ENCODE measurements around the gene RUFY4.
"Not testable (repeated sequence)": the region's sequence is repeated elsewhere in the genome, so short reads cannot be mapped to it uniquely, and the experiment has no call there.

Gene RUFY4

GRCh38 chr2:218031771-218032257 lies 37.2 kb upstream of the RUFY4 start:
- no peak overlapping the region for H3K27ac ChIP-seq (ENCODE audit: low read depth, low read length)
- no peaks in the 10 kb centered on the region for H3K9me3 ChIP-seq (ENCODE audit: control insufficient read depth in 1 of 2, low read length in 2 of 2)
- no peaks in the 10 kb centered on the region for H3K4me1 ChIP-seq (ENCODE audit: control insufficient read depth in 1 of 2, insufficient read depth in 2 of 2, low read length in 2 of 2)
- H3K27me3 ChIP-seq (ENCODE audit: control insufficient read depth in 1 of 2, insufficient read depth in 2 of 2, low read length in 2 of 2) = peaks cover 0 to 3% of the 10 kb centered on the region in 2 donors
- H3K9ac ChIP-seq (ENCODE audit: low read depth in 1 of 2, low read length in 2 of 2) = no peak overlapping the region
- H3K36me3 ChIP-seq (ENCODE audit: control insufficient read depth in 1 of 2, insufficient read depth in 2 of 2, low read length in 2 of 2) = no peaks in the 10 kb centered on the region
- H3K4me3 ChIP-seq (ENCODE audit: low read depth in 1 of 2, low read length in 2 of 2) = no peak overlapping the region

- Histone ChIP-seq H3K27me3 (ENCODE audit: control insufficient read depth in 1 of 2, insufficient read depth in 2 of 2, low read length in 2 of 2) (peaks cover 0 to 3% of the 10 kb centered on the region in 2 donors), H3K27ac (ENCODE audit: low read depth, low read length) (no peak overlapping the region), H3K4me3 (ENCODE audit: low read depth in 1 of 2, low read length in 2 of 2) (no peak overlapping the region), H3K9ac (ENCODE audit: low read depth in 1 of 2, low read length in 2 of 2) (no peak overlapping the region), H3K36me3 (ENCODE audit: control insufficient read depth in 1 of 2, insufficient read depth in 2 of 2, low read length in 2 of 2) (no peaks in the 10 kb centered on the region), H3K4me1 (ENCODE audit: control insufficient read depth in 1 of 2, insufficient read depth in 2 of 2, low read length in 2 of 2) (no peaks in the 10 kb centered on the region), H3K9me3 (ENCODE audit: control insufficient read depth in 1 of 2, low read length in 2 of 2) (no peaks in the 10 kb centered on the region)
Measured at GRCh38 chr2:218032336-218033171, 36.5 kb upstream of the RUFY4 start.

GRCh38 chr2:218033208-218033589 lies 35.9 kb upstream of the RUFY4 start:
- no peaks in the 10 kb centered on the region for H3K4me1 ChIP-seq (ENCODE audit: control insufficient read depth in 1 of 2, insufficient read depth in 2 of 2, low read length in 2 of 2)
- H3K4me3 ChIP-seq (ENCODE audit: low read depth in 1 of 2, low read length in 2 of 2) = no peak overlapping the region
- no peaks in the 10 kb centered on the region for H3K9me3 ChIP-seq (ENCODE audit: control insufficient read depth in 1 of 2, low read length in 2 of 2)
- no peak overlapping the region for H3K27ac ChIP-seq (ENCODE audit: low read depth, low read length)
- no peaks in the 10 kb centered on the region for H3K36me3 ChIP-seq (ENCODE audit: control insufficient read depth in 1 of 2, insufficient read depth in 2 of 2, low read length in 2 of 2)
- H3K9ac ChIP-seq (ENCODE audit: low read depth in 1 of 2, low read length in 2 of 2) = no peak overlapping the region
- peaks cover 0 to 3% of the 10 kb centered on the region in 2 donors for H3K27me3 ChIP-seq (ENCODE audit: control insufficient read depth in 1 of 2, insufficient read depth in 2 of 2, low read length in 2 of 2)

- H3K36me3 ChIP-seq (ENCODE audit: control insufficient read depth in 1 of 2, insufficient read depth in 2 of 2, low read length in 2 of 2) = no peaks in the 10 kb centered on the region
- no peaks in the 10 kb centered on the region for H3K4me1 ChIP-seq (ENCODE audit: control insufficient read depth in 1 of 2, insufficient read depth in 2 of 2, low read length in 2 of 2)
- H3K27ac ChIP-seq (ENCODE audit: low read depth, low read length) = no peak overlapping the region
- H3K4me3 ChIP-seq (ENCODE audit: low read depth in 1 of 2, low read length in 2 of 2) = peak overlapping the region in 1 of 2 donors; percentile 19
- peaks cover 0 to 3% of the 10 kb centered on the region in 2 donors for H3K27me3 ChIP-seq (ENCODE audit: control insufficient read depth in 1 of 2, insufficient read depth in 2 of 2, low read length in 2 of 2)
- H3K9ac ChIP-seq (ENCODE audit: low read depth in 1 of 2, low read length in 2 of 2) = no peak overlapping the region
- H3K9me3 ChIP-seq (ENCODE audit: control insufficient read depth in 1 of 2, low read length in 2 of 2) = no peaks in the 10 kb centered on the region
Measured at GRCh38 chr2:218033590-218034496, 35.2 kb upstream of the RUFY4 start.

GRCh38 chr2:218034497-218035213 lies 34.4 kb upstream of the RUFY4 start:
- H3K9ac ChIP-seq (ENCODE audit: low read depth in 1 of 2, low read length in 2 of 2) = peak overlapping the region in 1 of 2 donors; percentile 43
- peak overlapping the region; percentile 19 to 48 for H3K4me3 ChIP-seq (ENCODE audit: low read depth in 1 of 2, low read length in 2 of 2)
- H3K36me3 ChIP-seq (ENCODE audit: control insufficient read depth in 1 of 2, insufficient read depth in 2 of 2, low read length in 2 of 2); H3K27me3 ChIP-seq (ENCODE audit: control insufficient read depth in 1 of 2, insufficient read depth in 2 of 2, low read length in 2 of 2); H3K9me3 ChIP-seq (ENCODE audit: control insufficient read depth in 1 of 2, low read length in 2 of 2); H3K4me1 ChIP-seq (ENCODE audit: control insufficient read depth in 1 of 2, insufficient read depth in 2 of 2, low read length in 2 of 2); H3K27ac ChIP-seq (ENCODE audit: low read depth, low read length): not testable (repeated sequence)

GRCh38 chr2:218035463-218036100 lies 33.5 kb upstream of the RUFY4 start:
- Histone ChIP-seq H3K36me3 (ENCODE audit: control insufficient read depth in 1 of 2, insufficient read depth in 2 of 2, low read length in 2 of 2) (no peaks in the 10 kb centered on the region), H3K9ac (ENCODE audit: low read depth in 1 of 2, low read length in 2 of 2) (no peak overlapping the region), H3K4me3 (ENCODE audit: low read depth in 1 of 2, low read length in 2 of 2) (peak overlapping the region in 1 of 2 donors; percentile 48), H3K9me3 (ENCODE audit: control insufficient read depth in 1 of 2, low read length in 2 of 2) (no peaks in the 10 kb centered on the region), H3K27ac (ENCODE audit: low read depth, low read length) (no peak overlapping the region), H3K27me3 (ENCODE audit: control insufficient read depth in 1 of 2, insufficient read depth in 2 of 2, low read length in 2 of 2) (peaks cover 3 to 7% of the 10 kb centered on the region in 2 donors), H3K4me1 (ENCODE audit: control insufficient read depth in 1 of 2, insufficient read depth in 2 of 2, low read length in 2 of 2) (no peaks in the 10 kb centered on the region)

GRCh38 chr2:218036371-218036770 lies 32.7 kb upstream of the RUFY4 start:
- no peaks in the 10 kb centered on the region for H3K4me1 ChIP-seq (ENCODE audit: control insufficient read depth in 1 of 2, insufficient read depth in 2 of 2, low read length in 2 of 2)
- H3K27me3 ChIP-seq (ENCODE audit: control insufficient read depth in 1 of 2, insufficient read depth in 2 of 2, low read length in 2 of 2) = peaks cover 3 to 7% of the 10 kb centered on the region in 2 donors
- H3K36me3 ChIP-seq (ENCODE audit: control insufficient read depth in 1 of 2, insufficient read depth in 2 of 2, low read length in 2 of 2) = no peaks in the 10 kb centered on the region
- H3K4me3 ChIP-seq (ENCODE audit: low read depth in 1 of 2, low read length in 2 of 2) = no peak overlapping the region
- no peaks in the 10 kb centered on the region for H3K9me3 ChIP-seq (ENCODE audit: control insufficient read depth in 1 of 2, low read length in 2 of 2)
- no peak overlapping the region for H3K9ac ChIP-seq (ENCODE audit: low read depth in 1 of 2, low read length in 2 of 2)
- H3K27ac ChIP-seq (ENCODE audit: low read depth, low read length) = no peak overlapping the region

GRCh38 chr2:218039171-218039570 lies 29.9 kb upstream of the RUFY4 start:
- H3K4me3 ChIP-seq (ENCODE audit: low read depth in 1 of 2, low read length in 2 of 2) = no peak overlapping the region
- H3K4me1 ChIP-seq (ENCODE audit: control insufficient read depth in 1 of 2, insufficient read depth in 2 of 2, low read length in 2 of 2) = no peaks in the 10 kb centered on the region
- no peaks in the 10 kb centered on the region for H3K9me3 ChIP-seq (ENCODE audit: control insufficient read depth in 1 of 2, low read length in 2 of 2)
- no peak overlapping the region for H3K27ac ChIP-seq (ENCODE audit: low read depth, low read length)
- H3K27me3 ChIP-seq (ENCODE audit: control insufficient read depth in 1 of 2, insufficient read depth in 2 of 2, low read length in 2 of 2) = peaks cover 2 to 7% of the 10 kb centered on the region in 2 donors
- no peaks in the 10 kb centered on the region for H3K36me3 ChIP-seq (ENCODE audit: control insufficient read depth in 1 of 2, insufficient read depth in 2 of 2, low read length in 2 of 2)
- no peak overlapping the region for H3K9ac ChIP-seq (ENCODE audit: low read depth in 1 of 2, low read length in 2 of 2)

- no peaks in the 10 kb centered on the region for H3K36me3 ChIP-seq (ENCODE audit: control insufficient read depth in 1 of 2, insufficient read depth in 2 of 2, low read length in 2 of 2)
- H3K9me3 ChIP-seq (ENCODE audit: control insufficient read depth in 1 of 2, low read length in 2 of 2) = no peaks in the 10 kb centered on the region
- H3K9ac ChIP-seq (ENCODE audit: low read depth in 1 of 2, low read length in 2 of 2) = no peak overlapping the region
- H3K4me1 ChIP-seq (ENCODE audit: control insufficient read depth in 1 of 2, insufficient read depth in 2 of 2, low read length in 2 of 2) = no peaks in the 10 kb centered on the region
- peaks cover 0 to 7% of the 10 kb centered on the region in 2 donors for H3K27me3 ChIP-seq (ENCODE audit: control insufficient read depth in 1 of 2, insufficient read depth in 2 of 2, low read length in 2 of 2)
- no peak overlapping the region for H3K4me3 ChIP-seq (ENCODE audit: low read depth in 1 of 2, low read length in 2 of 2)
- H3K27ac ChIP-seq (ENCODE audit: low read depth, low read length) = no peak overlapping the region
Measured at GRCh38 chr2:218040883-218041282, 28.2 kb upstream of the RUFY4 start.

Measured in duodenal mucosa (tissue), 2 donors.